Measurements from ENCODE around the gene ADAM21. TPM values are rescaled to one million over a fixed set of nuclear protein-coding genes. Genes with fewer than 3 reads are reported as not detected.

The ADAM21 gene
- total RNA-seq (2022; extraction: Qiagen RNA extraction), result 0.08 TPM in 1 of 5 replicates, not detected in the others

GRCh38 chr14:70451874-70452273, at the start of gene ADAM21:
Gene ADAM21 (plus strand): TSS chr14:70452174. CDS start chr14:70457500, 5,326 bp downstream.

GRCh38 chr14:70416725-70417349, 35.1 kb upstream of the ADAM21 start, which contains the start of gene SYNJ2BP:
Gene SYNJ2BP (minus strand): TSS chr14:70417090. CDS start chr14:70416963, 127 bp downstream.

Other genes starting within 250 kb of the ADAM21 start
- gene COX16, start 92.5 kb upstream of the ADAM21 start, total RNA-seq (2022; extraction: Qiagen RNA extraction), result 42.4 to 73.2 TPM (median 49.8 TPM) in 5 replicates
- gene SYNJ2BP, start 35.1 kb upstream of the ADAM21 start, total RNA-seq (2022; extraction: Qiagen RNA extraction), result 8.9 to 13.1 TPM (median 12.6 TPM) in 5 replicates
- gene ADAM20, start 82.8 kb downstream of the ADAM21 start, total RNA-seq (2022; extraction: Qiagen RNA extraction), result 0.02 TPM in 1 of 5 replicates, not detected in the others
- gene MED6, start 148.5 kb downstream of the ADAM21 start, total RNA-seq (2022; extraction: Qiagen RNA extraction), result 41.3 to 55.5 TPM (median 45.1 TPM) in 5 replicates
- gene TTC9, start 189.7 kb downstream of the ADAM21 start, total RNA-seq (2022; extraction: Qiagen RNA extraction), result 3.1 to 4.1 TPM (median 3.6 TPM) in 5 replicates